Measurements from ENCODE around the gene STUB1. TPM values are rescaled to one million over a fixed set of nuclear protein-coding genes. Genes with fewer than 3 reads are reported as not detected.

The STUB1 gene
- total RNA-seq, 1 experiment from 2014 or later, result 102 TPM

- H4K8ac ChIP-seq (replicated peaks; ENCODE audit: insufficient read length, low read depth, low read length), result no peak overlapping the region
- H3K9ac ChIP-seq (ENCODE audit: extremely low read depth, insufficient read length, low read length), result no peak overlapping the region
- Mint-ChIP-seq H3K27me3 (ENCODE audit: low read depth) (peaks cover 2% of the 10 kb centered on the region; the same call in 1 of the 2 replicates), H3K27ac (no peak overlapping the region), H3K36me3 (ENCODE audit: insufficient read depth in 1 of 3, low read depth in 3 of 3) (peaks cover 0 to 9% (median 1%) of the 10 kb centered on the region in 3 experiments; a peak in 4 of 7 replicates), H3K4me1 (peaks cover 11 to 25% of the 10 kb centered on the region in 2 experiments), H3K4me3 (peak overlapping the region in 1 of 2 experiments; percentile 42; a peak in 1 of 5 replicates), H3K9me3 (peaks cover 3% of the 10 kb centered on the region in 2 experiments; a peak in 2 of 5 replicates)
- H3K18ac ChIP-seq (ENCODE audit: insufficient read length, low read depth, low read length), result no peak overlapping the region
- H3K23me2 ChIP-seq (ENCODE audit: insufficient read length, low read depth, low read length, poor library complexity, severe bottlenecking), result peaks cover 13% of the 10 kb centered on the region
- H3K14ac ChIP-seq (ENCODE audit: insufficient read depth, low read length), result no peak overlapping the region; the same call in 1 of the 2 replicates
- no peaks in the 10 kb centered on the region for H3K27me3 ChIP-seq (ENCODE audit: insufficient read depth, low read length)
- no peak overlapping the region for H2BK5ac ChIP-seq (ENCODE audit: insufficient read length, low read length)
- WGBS (ENCODE audit: extremely low coverage, insufficient read length, low lambda C conversion rate), result no CpG with 5 or more reads among the region's 9 CpGs
- no peak overlapping the region for H3K4ac ChIP-seq (ENCODE audit: low read depth, low read length)
- no peak overlapping the region for H2AFZ ChIP-seq (ENCODE audit: low read length)
- no peaks in the 10 kb centered on the region; the same call in 1 of the 2 replicates for H3K4me1 ChIP-seq (ENCODE audit: insufficient read depth, low read length)
- H3K79me1 ChIP-seq (ENCODE audit: insufficient read depth, low read depth, low read length, poor library complexity, severe bottlenecking), result no peaks in the 10 kb centered on the region
- H2BK20ac ChIP-seq (ENCODE audit: low read depth, low read length, poor library complexity, severe bottlenecking), result no peak overlapping the region
- no peak overlapping the region for H4K91ac ChIP-seq (ENCODE audit: insufficient read length, low read depth, low read length)
- peaks cover 2% of the 10 kb centered on the region; the same call in 1 of the 2 replicates for H3K79me2 ChIP-seq (ENCODE audit: insufficient read depth, low read length)
- no peak overlapping the region for H2BK15ac ChIP-seq (ENCODE audit: low read depth, low read length)
- no peak for TF ChIP-seq CTCF (conservative IDR thresholded peaks at IDR 0.05)
- no peak overlapping the region for H2AK5ac ChIP-seq (ENCODE audit: insufficient read length, low read length)
- H2BK120ac ChIP-seq (ENCODE audit: low read depth, low read length, poor library complexity, severe bottlenecking), result no peak overlapping the region
- H3K9me3 ChIP-seq (ENCODE audit: control insufficient read depth, low read depth, low read length), result no peaks in the 10 kb centered on the region
- H2BK12ac ChIP-seq (ENCODE audit: insufficient read length, low read depth, low read length), result no peak overlapping the region
- H4K5ac ChIP-seq (ENCODE audit: insufficient read length, low read depth, low read length), result no peak overlapping the region
- no peak for DNase-seq
- no peak overlapping the region for H3K4me2 ChIP-seq (ENCODE audit: insufficient read depth, insufficient read length, low read length)
- H4K20me1 ChIP-seq (ENCODE audit: control insufficient read depth, insufficient read depth, insufficient read length), result no peaks in the 10 kb centered on the region
- H3T11ph ChIP-seq (ENCODE audit: low read length), result no peak overlapping the region
- H3K27ac ChIP-seq (ENCODE audit: insufficient read length, low read depth, low read length), result no peak overlapping the region
- H3K23ac ChIP-seq (ENCODE audit: insufficient read length, low read depth, low read length), result no peak overlapping the region
- H3K56ac ChIP-seq (ENCODE audit: insufficient read length, low read depth, low read length), result no peak overlapping the region
Observed at GRCh38 chr16:638836-639235, 41.4 kb upstream of the STUB1 start.

Measured in H9 (cell line).